WERI-Rb-1 (cell line): ENCODE measurements around the gene CACNA2D2.

Source experiments
- DNase-seq: peaks from one replicate; pipeline ENCODE4 v3.0.0-alpha.2; 2020
- H3K27ac ChIP-seq: fragments of 250-450 bp; sonication (Bioruptor Pico); 2 replicates; pipeline ENCODE4 v1.5.1; 2020; ENCODE audit warnings: mild to moderate bottlenecking, moderate library complexity
- H3K27me3 ChIP-seq: fragments of 250-450 bp; sonication (Bioruptor Pico); 2 replicates; pipeline ENCODE4 v1.5.1; 2021; ENCODE audit warnings: mild to moderate bottlenecking, low read depth, moderate library complexity; ENCODE audit not compliant: insufficient read depth, severe bottlenecking
- H3K36me3 ChIP-seq: fragments of 250-450 bp; sonication (Bioruptor Pico); 2 replicates; pipeline ENCODE4 v1.5.1; 2020; ENCODE audit warnings: mild to moderate bottlenecking, moderate library complexity
- H3K4me3 ChIP-seq: 2 replicates; pipeline ENCODE4 v1.5.1; 2011; ENCODE audit warnings: low read depth, mild to moderate bottlenecking, control low read depth, low read length
- H3K9me3 ChIP-seq: fragments of 250-450 bp; sonication (Bioruptor Pico); 2 replicates; pipeline ENCODE4 v1.5.1; 2021; ENCODE audit warnings: mild to moderate bottlenecking, moderate library complexity; ENCODE audit not compliant: severe bottlenecking
- CTCF ChIP-seq: IDR thresholded peaks from 2 replicates; pipeline ENCODE4 v1.5.1; 2011; ENCODE audit warnings: low read depth, mild to moderate bottlenecking, control low read depth, inconsistent platforms, low read length

Gene CACNA2D2

GRCh38 chr3:50339485-50340146, 163.8 kb downstream of the CACNA2D2 start:
- DNase-seq: no peak
- H3K36me3 ChIP-seq: peaks cover 17% of the 10 kb centered on the region
- H3K4me3 ChIP-seq: no peak overlapping the region
- no peaks in the 10 kb centered on the region for H3K27me3 ChIP-seq
- H3K9me3 ChIP-seq: no peaks in the 10 kb centered on the region
- H3K27ac ChIP-seq: no peak overlapping the region
- no peak for TF ChIP-seq CTCF

- no peak overlapping the region; the same call in 1 of the 2 replicates for H3K27ac ChIP-seq
- no peaks in the 10 kb centered on the region for H3K27me3 ChIP-seq
- no peak for DNase-seq
- H3K9me3 ChIP-seq: no peaks in the 10 kb centered on the region
- H3K4me3 ChIP-seq: no peak overlapping the region
- H3K36me3 ChIP-seq: peaks cover 23% of the 10 kb centered on the region
- no peak for TF ChIP-seq CTCF
Observed at GRCh38 chr3:50338965-50339364, 164.5 kb downstream of the CACNA2D2 start.

DNA sequence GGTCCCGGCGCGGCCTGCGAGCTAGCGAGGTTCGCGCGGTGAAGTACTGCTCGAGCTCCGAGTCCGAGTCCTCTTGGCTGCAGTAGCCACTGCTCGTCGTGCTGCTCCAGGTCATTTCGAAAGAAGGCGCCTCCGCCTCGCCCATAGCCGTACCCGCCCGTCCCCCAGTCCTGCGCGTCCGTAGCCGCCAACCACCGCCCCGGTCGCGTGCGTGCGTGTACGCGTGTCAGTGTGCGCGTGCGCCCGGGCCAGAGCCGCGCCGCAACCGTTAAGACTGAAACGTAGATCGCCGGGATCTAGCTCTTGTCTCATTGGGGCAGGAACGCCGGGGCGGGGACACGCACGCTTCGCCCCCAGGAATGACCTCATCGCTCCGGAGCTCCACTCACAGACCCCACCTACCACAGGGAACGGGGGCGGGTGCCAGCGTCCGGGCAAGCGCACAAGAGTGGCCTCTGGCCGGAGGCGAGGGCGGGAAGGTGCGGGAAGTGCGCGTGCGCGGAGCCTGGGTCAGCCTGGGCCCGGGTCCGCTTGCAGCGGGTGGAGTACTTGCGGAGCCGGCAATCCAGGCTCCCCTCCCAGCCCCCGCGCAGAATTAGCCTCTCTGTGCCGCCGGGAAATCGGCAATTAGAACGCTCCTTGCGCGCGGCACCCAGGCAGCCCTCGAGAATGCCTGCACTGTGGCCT, 166.1 kb downstream of the CACNA2D2 start:
- H3K9me3 ChIP-seq: no peaks in the 10 kb centered on the region
- H3K36me3 ChIP-seq: peaks cover 39% of the 10 kb centered on the region
- H3K27ac ChIP-seq: peak overlapping the region; percentile 93
- peak overlapping the region; percentile 79 for H3K4me3 ChIP-seq
- H3K27me3 ChIP-seq: no peaks in the 10 kb centered on the region
- peak; percentile 100 for DNase-seq
- TF ChIP-seq CTCF: no peak

DNA sequence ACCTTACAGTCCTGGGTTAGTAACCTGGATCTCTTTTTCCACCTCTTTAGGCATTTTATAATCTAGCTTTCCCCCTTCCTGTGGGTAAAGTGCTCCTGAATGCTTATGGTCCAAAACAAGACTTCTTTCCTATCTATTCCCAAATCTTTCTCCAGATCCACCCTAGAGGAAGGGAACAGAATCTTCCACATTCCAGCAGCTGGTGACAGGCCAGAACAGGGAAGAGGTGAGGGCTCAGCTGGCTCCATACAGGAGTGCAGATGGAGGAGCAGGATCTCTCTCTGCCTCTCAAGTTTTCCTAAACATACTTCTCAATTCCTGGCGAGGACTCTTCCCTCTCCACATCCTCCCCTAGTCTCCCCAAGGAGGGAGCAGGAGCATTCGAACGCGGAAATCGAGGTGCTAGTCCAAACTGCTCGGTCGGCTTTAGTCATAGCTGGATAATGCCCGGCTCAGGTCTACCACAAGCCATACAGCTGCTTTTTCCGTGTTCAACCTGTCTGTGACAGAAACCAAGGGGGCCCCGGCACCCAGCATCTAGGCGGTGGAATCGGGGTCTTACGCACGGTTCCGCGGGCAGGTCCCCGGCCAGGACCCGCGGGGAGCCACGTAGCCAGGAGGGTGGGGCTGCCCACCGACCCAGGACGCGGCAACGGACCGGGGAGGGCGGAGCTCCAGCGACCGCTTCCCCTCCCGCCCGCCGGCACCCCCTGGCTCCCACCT, 166.8 kb downstream of the CACNA2D2 start:
- peak overlapping the region; percentile 79 for H3K4me3 ChIP-seq
- no peak for DNase-seq
- peaks cover 46% of the 10 kb centered on the region for H3K36me3 ChIP-seq

More for the DNA sequence above, 166.8 kb downstream of the CACNA2D2 start:
- no peak for TF ChIP-seq CTCF
- H3K9me3 ChIP-seq: no peaks in the 10 kb centered on the region
- H3K27ac ChIP-seq: peak overlapping the region; percentile 93
- no peaks in the 10 kb centered on the region for H3K27me3 ChIP-seq
